ENCODE data around the gene TYMP. TPM values are rescaled to one million over a fixed set of nuclear protein-coding genes. Genes with fewer than 3 reads are reported as not detected.

Gene TYMP
- total and polyA plus RNA-seq, 2 of the 4 experiments (the other 2 are of a cell fraction), result 0.18 to 0.74 TPM

GRCh38 chr22:50567721-50568252 lies 38.0 kb upstream of the TYMP start:
- in situ Hi-C loops (cut with MboI; ENCODE audit: low sequenced_read_pairs) (no loop called here), intact Hi-C loops (cut with micrococcal nuclease) (no loop called here), dilution Hi-C loops (cut with HindIII; ENCODE audit: low sequenced_read_pairs, unreplicated experiment) (no loop called here)
- Histone ChIP-seq H3K14ac (replicated peaks; ENCODE audit: low read depth, low read length) (no peak overlapping the region), H3K4ac (ENCODE audit: low read depth, low read length) (no peak overlapping the region), H2AK5ac (ENCODE audit: low read depth, low read length) (no peak overlapping the region), H2AK9ac (replicated peaks; ENCODE audit: low read depth, low read length, poor library complexity) (no peak overlapping the region), H4K20me1 (ENCODE audit: insufficient read depth, low read length) (no peaks in the 10 kb centered on the region), H4K91ac (ENCODE audit: insufficient read depth, low read depth, low read length) (no peak overlapping the region), H2BK20ac (ENCODE audit: low read depth, low read length) (no peak overlapping the region), H3K23ac (ENCODE audit: low read depth, low read length) (no peak overlapping the region), H3K9me1 (ENCODE audit: insufficient read depth, low read length) (0 out of 2 replicates have a peak, but pooled peaks cover 4% of the 10 kb centered on the region), H3K9ac (ENCODE audit: low read depth, low read length) (no peak overlapping the region), H2BK15ac (ENCODE audit: low read depth, low read length) (no peak overlapping the region), H2BK120ac (ENCODE audit: low read depth, low read length) (no peak overlapping the region), H3K4me1 (ENCODE audit: control insufficient read depth, insufficient read depth, low read length) (no peaks in the 10 kb centered on the region), H3K79me1 (ENCODE audit: low read depth in 1 of 2, low read length in 2 of 2) (no peaks in the 10 kb centered on the region), H3K36me3 (ENCODE audit: control insufficient read depth, insufficient read depth, low read length) (no peaks in the 10 kb centered on the region; the same call in 1 of the 2 replicates), H2AFZ (replicated peaks; ENCODE audit: low read length, poor library complexity) (no peak overlapping the region), H3K27me3 (ENCODE audit: control insufficient read depth, insufficient read depth, low read length) (peaks cover 7% of the 10 kb centered on the region; the same call in 1 of the 2 replicates), H4K5ac (ENCODE audit: low read depth, low read length) (no peak overlapping the region), H3K4me2 (ENCODE audit: low read depth, low read length) (no peak overlapping the region), H3K9me3 (ENCODE audit: control insufficient read depth, insufficient read depth, low read length) (no peaks in the 10 kb centered on the region), H3K18ac (ENCODE audit: low read depth, low read length) (no peak overlapping the region), H3K4me3 (ENCODE audit: insufficient read depth, low read depth, low read length) (no peak overlapping the region), H3K56ac (ENCODE audit: extremely low read depth, insufficient read depth, low read length) (no peak overlapping the region), H3K27ac (ENCODE audit: insufficient read depth, low read length) (no peak overlapping the region), H2BK5ac (ENCODE audit: low read depth, low read length, poor library complexity, severe bottlenecking) (no peak overlapping the region), H4K8ac (ENCODE audit: low read depth in 2 of 2, low read length in 2 of 2) (no peak overlapping the region)
- BruUV-seq (replicated peaks), result no TSS peak
- TF ChIP-seq RAD21 (IDR thresholded peaks at IDR 0.05; ENCODE audit: low read length) (no peak), SMC3 (IDR thresholded peaks at IDR 0.05; ENCODE audit: low read depth, low read length) (no peak), NFE2L2 (IDR thresholded peaks at IDR 0.05; ENCODE audit: low read depth, low read length) (no peak), BHLHE40 (IDR thresholded peaks at IDR 0.05; ENCODE audit: low read depth, low read length) (no peak), FOS (IDR thresholded peaks at IDR 0.05; ENCODE audit: low read depth, low read length) (no peak), USF2 (IDR thresholded peaks at IDR 0.05; ENCODE audit: low read depth, low read length) (no peak), MXI1 (IDR thresholded peaks at IDR 0.05; ENCODE audit: borderline replicate concordance, low read depth, low read length) (no peak), CHD1 (IDR thresholded peaks at IDR 0.05; ENCODE audit: low read depth, low read length) (no peak), MAZ (IDR thresholded peaks at IDR 0.05; ENCODE audit: borderline replicate concordance, low read depth, low read length) (no peak), RCOR1 (IDR thresholded peaks at IDR 0.05; ENCODE audit: insufficient replicate concordance, low read length) (no peak), RFX5 (IDR thresholded peaks at IDR 0.05; ENCODE audit: low read depth, low read length) (no peak), MAFK (IDR thresholded peaks at IDR 0.05; ENCODE audit: low read depth, low read length) (no peak), ELK1 (IDR thresholded peaks at IDR 0.05; ENCODE audit: borderline replicate concordance, low read depth, low read length) (no peak), POLR2A (IDR thresholded peaks at IDR 0.05; ENCODE audit: low read depth, low read length) (no peak), CTCF (conservative IDR thresholded peaks at IDR 0.05; ENCODE audit: low read depth, low read length) (no peak), CEBPB (IDR thresholded peaks at IDR 0.05; ENCODE audit: low read depth, low read length) (no peak)
- no CpG with 5 or more reads among the region's 7 CpGs for WGBS, 2 experiments (ENCODE audit: extremely low coverage in 2 of 2, insufficient read length in 1 of 2)
- ChIA-PET POLR2A (ENCODE audit: unreplicated experiment) (no interaction called here), CTCF (no interaction called here)
- DNase-seq, result no peak
- no peak for ATAC-seq (ENCODE audit: low read depth)
